HG03571 (cell line): ENCODE data around the gene DBX1.
"Not testable (repeated sequence)": the region's sequence is repeated elsewhere in the genome, so short reads cannot be mapped to it uniquely, and the experiment has no call there.

Experiments
- ATAC-seq: cut with Tn5 transposase; IDR thresholded peaks from one replicate; pipeline ENCODE4 v1.9.1; 2021; ENCODE audit not compliant: unreplicated experiment

Gene DBX1

GRCh38 chr11:20161923-20162744 lies 1.9 kb upstream of the DBX1 start:
- no peak for ATAC-seq

- ATAC-seq = no peak
Measured at GRCh38 chr11:20161230-20161918, 1.1 kb upstream of the DBX1 start.

- ATAC-seq = no peak
Measured at GRCh38 chr11:20159466-20160381, 551 bp downstream of the DBX1 start.

GRCh38 chr11:20158597-20159257 lies 1.5 kb downstream of the DBX1 start:
- ATAC-seq = no peak

GRCh38 chr11:20157728-20158127 lies 2.5 kb downstream of the DBX1 start:
- no peak for ATAC-seq

- no peak for ATAC-seq
Measured at GRCh38 chr11:20156876-20157613, 3.2 kb downstream of the DBX1 start.

GRCh38 chr11:20156280-20156875 lies 3.9 kb downstream of the DBX1 start:
- ATAC-seq = no peak

- no peak for ATAC-seq
Measured at GRCh38 chr11:20155683-20156279, 4.5 kb downstream of the DBX1 start.

- no peak for ATAC-seq
Measured at GRCh38 chr11:20154381-20154780, 5.9 kb downstream of the DBX1 start.

- no peak for ATAC-seq
Measured at GRCh38 chr11:20138707-20139106, 21.6 kb downstream of the DBX1 start.

GRCh38 chr11:20137637-20138036 lies 22.6 kb downstream of the DBX1 start:
- ATAC-seq = no peak

- no peak for ATAC-seq
Measured at GRCh38 chr11:20134991-20135736, 25.1 kb downstream of the DBX1 start.

- no peak for ATAC-seq
Measured at GRCh38 chr11:20132667-20133039, 27.6 kb downstream of the DBX1 start.

GRCh38 chr11:20131788-20132666 lies 28.2 kb downstream of the DBX1 start:
- ATAC-seq = no peak

GRCh38 chr11:20129665-20130064 lies 30.6 kb downstream of the DBX1 start:
- no peak for ATAC-seq

GRCh38 chr11:20128528-20128825 lies 31.8 kb downstream of the DBX1 start:
- not testable (repeated sequence) for ATAC-seq

- peak; percentile 76 for ATAC-seq
Measured at GRCh38 chr11:20127671-20128527, 32.4 kb downstream of the DBX1 start.
